ENCODE data around the gene TNFRSF1B.

Gene TNFRSF1B

GRCh38 chr1:12142141-12142823 is 24.5 kb upstream of the TNFRSF1B start:
- peaks cover 16% of the 10 kb centered on the region; the same call in 1 of the 2 replicates for H3K36me3 ChIP-seq (ENCODE audit: control insufficient read depth, insufficient read depth, low read length)
- no peak overlapping the region for H3K27ac ChIP-seq (ENCODE audit: low read depth, low read length)
- H3K4me3 ChIP-seq (ENCODE audit: low read depth, low read length) = no peak overlapping the region
- 0 out of 2 replicates have a peak, but pooled peaks cover 5% of the 10 kb centered on the region for H3K4me1 ChIP-seq (ENCODE audit: control insufficient read depth, insufficient read depth, low read length)
- H3K9ac ChIP-seq (ENCODE audit: low read depth, low read length) = no peak overlapping the region
- no peaks in the 10 kb centered on the region for H3K27me3 ChIP-seq (ENCODE audit: control insufficient read depth, insufficient read depth, low read length)
- H3K9me3 ChIP-seq (ENCODE audit: control insufficient read depth, insufficient read depth, low read length) = no peaks in the 10 kb centered on the region

GRCh38 chr1:12142891-12143630 is 23.7 kb upstream of the TNFRSF1B start:
- Histone ChIP-seq H3K4me3 (ENCODE audit: low read depth, low read length) (no peak overlapping the region), H3K36me3 (ENCODE audit: control insufficient read depth, insufficient read depth, low read length) (peaks cover 16% of the 10 kb centered on the region; the same call in 1 of the 2 replicates), H3K27me3 (ENCODE audit: control insufficient read depth, insufficient read depth, low read length) (no peaks in the 10 kb centered on the region), H3K4me1 (ENCODE audit: control insufficient read depth, insufficient read depth, low read length) (0 out of 2 replicates have a peak, but pooled peaks cover 5% of the 10 kb centered on the region), H3K9ac (ENCODE audit: low read depth, low read length) (no peak overlapping the region), H3K27ac (ENCODE audit: low read depth, low read length) (no peak overlapping the region), H3K9me3 (ENCODE audit: control insufficient read depth, insufficient read depth, low read length) (no peaks in the 10 kb centered on the region)

GRCh38 chr1:12143631-12144155 is 23.1 kb upstream of the TNFRSF1B start:
- Histone ChIP-seq H3K36me3 (ENCODE audit: control insufficient read depth, insufficient read depth, low read length) (peaks cover 12% of the 10 kb centered on the region; the same call in 1 of the 2 replicates), H3K4me1 (ENCODE audit: control insufficient read depth, insufficient read depth, low read length) (0 out of 2 replicates have a peak, but pooled peaks cover 5% of the 10 kb centered on the region), H3K9me3 (ENCODE audit: control insufficient read depth, insufficient read depth, low read length) (no peaks in the 10 kb centered on the region), H3K27me3 (ENCODE audit: control insufficient read depth, insufficient read depth, low read length) (no peaks in the 10 kb centered on the region), H3K9ac (ENCODE audit: low read depth, low read length) (no peak overlapping the region), H3K4me3 (ENCODE audit: low read depth, low read length) (no peak overlapping the region), H3K27ac (ENCODE audit: low read depth, low read length) (no peak overlapping the region)

- no peak overlapping the region for H3K9ac ChIP-seq (ENCODE audit: low read depth, low read length)
- H3K9me3 ChIP-seq (ENCODE audit: control insufficient read depth, insufficient read depth, low read length) = no peaks in the 10 kb centered on the region
- no peak overlapping the region for H3K4me3 ChIP-seq (ENCODE audit: low read depth, low read length)
- H3K36me3 ChIP-seq (ENCODE audit: control insufficient read depth, insufficient read depth, low read length) = peaks cover 12% of the 10 kb centered on the region; the same call in 1 of the 2 replicates
- H3K27ac ChIP-seq (ENCODE audit: low read depth, low read length) = no peak overlapping the region
- no peaks in the 10 kb centered on the region for H3K27me3 ChIP-seq (ENCODE audit: control insufficient read depth, insufficient read depth, low read length)
- H3K4me1 ChIP-seq (ENCODE audit: control insufficient read depth, insufficient read depth, low read length) = 0 out of 2 replicates have a peak, but pooled peaks cover 5% of the 10 kb centered on the region
Measured at GRCh38 chr1:12144236-12144635, 22.6 kb upstream of the TNFRSF1B start.

- Histone ChIP-seq H3K9me3 (ENCODE audit: control insufficient read depth, insufficient read depth, low read length) (no peaks in the 10 kb centered on the region), H3K36me3 (ENCODE audit: control insufficient read depth, insufficient read depth, low read length) (peaks cover 12% of the 10 kb centered on the region; the same call in 1 of the 2 replicates), H3K27ac (ENCODE audit: low read depth, low read length) (no peak overlapping the region), H3K4me3 (ENCODE audit: low read depth, low read length) (no peak overlapping the region), H3K27me3 (ENCODE audit: control insufficient read depth, insufficient read depth, low read length) (no peaks in the 10 kb centered on the region), H3K9ac (ENCODE audit: low read depth, low read length) (no peak overlapping the region), H3K4me1 (ENCODE audit: control insufficient read depth, insufficient read depth, low read length) (0 out of 2 replicates have a peak, but pooled peaks cover 5% of the 10 kb centered on the region)
Measured at GRCh38 chr1:12144969-12145368, 21.8 kb upstream of the TNFRSF1B start.

GRCh38 chr1:12145616-12146342 is 21.0 kb upstream of the TNFRSF1B start:
- H3K36me3 ChIP-seq (ENCODE audit: control insufficient read depth, insufficient read depth, low read length) = peaks cover 12% of the 10 kb centered on the region; the same call in 1 of the 2 replicates

GRCh38 chr1:12146343-12147112 is 20.3 kb upstream of the TNFRSF1B start:
- no peak overlapping the region for H3K4me3 ChIP-seq (ENCODE audit: low read depth, low read length)
- H3K9ac ChIP-seq (ENCODE audit: low read depth, low read length) = no peak overlapping the region
- no peak overlapping the region for H3K27ac ChIP-seq (ENCODE audit: low read depth, low read length)

More at GRCh38 chr1:12145616-12146342, 21.0 kb upstream of the TNFRSF1B start:
- no peak overlapping the region for H3K9ac ChIP-seq (ENCODE audit: low read depth, low read length)
- H3K4me1 ChIP-seq (ENCODE audit: control insufficient read depth, insufficient read depth, low read length) = 0 out of 2 replicates have a peak, but pooled peaks cover 5% of the 10 kb centered on the region
- H3K27ac ChIP-seq (ENCODE audit: low read depth, low read length) = no peak overlapping the region
- H3K4me3 ChIP-seq (ENCODE audit: low read depth, low read length) = no peak overlapping the region
- H3K27me3 ChIP-seq (ENCODE audit: control insufficient read depth, insufficient read depth, low read length) = no peaks in the 10 kb centered on the region
- H3K9me3 ChIP-seq (ENCODE audit: control insufficient read depth, insufficient read depth, low read length) = no peaks in the 10 kb centered on the region

GRCh38 chr1:12147201-12147701 is 19.5 kb upstream of the TNFRSF1B start:
- H3K27ac ChIP-seq (ENCODE audit: low read depth, low read length) = no peak overlapping the region

More at GRCh38 chr1:12146343-12147112, 20.3 kb upstream of the TNFRSF1B start:
- H3K4me1 ChIP-seq (ENCODE audit: control insufficient read depth, insufficient read depth, low read length) = 0 out of 2 replicates have a peak, but pooled peaks cover 5% of the 10 kb centered on the region
- no peaks in the 10 kb centered on the region for H3K9me3 ChIP-seq (ENCODE audit: control insufficient read depth, insufficient read depth, low read length)
- no peaks in the 10 kb centered on the region for H3K27me3 ChIP-seq (ENCODE audit: control insufficient read depth, insufficient read depth, low read length)
- H3K36me3 ChIP-seq (ENCODE audit: control insufficient read depth, insufficient read depth, low read length) = peaks cover 12% of the 10 kb centered on the region; the same call in 1 of the 2 replicates

GRCh38 chr1:12148160-12148957 is 18.4 kb upstream of the TNFRSF1B start:
- Histone ChIP-seq H3K4me3 (ENCODE audit: low read depth, low read length) (no peak overlapping the region), H3K9me3 (ENCODE audit: control insufficient read depth, insufficient read depth, low read length) (no peaks in the 10 kb centered on the region), H3K4me1 (ENCODE audit: control insufficient read depth, insufficient read depth, low read length) (0 out of 2 replicates have a peak, but pooled peaks cover 5% of the 10 kb centered on the region), H3K9ac (ENCODE audit: low read depth, low read length) (no peak overlapping the region), H3K36me3 (ENCODE audit: control insufficient read depth, insufficient read depth, low read length) (peaks cover 5% of the 10 kb centered on the region; the same call in 1 of the 2 replicates), H3K27ac (ENCODE audit: low read depth, low read length) (no peak overlapping the region), H3K27me3 (ENCODE audit: control insufficient read depth, insufficient read depth, low read length) (no peaks in the 10 kb centered on the region)

More at GRCh38 chr1:12147201-12147701, 19.5 kb upstream of the TNFRSF1B start:
- Histone ChIP-seq H3K36me3 (ENCODE audit: control insufficient read depth, insufficient read depth, low read length) (peaks cover 12% of the 10 kb centered on the region; the same call in 1 of the 2 replicates), H3K27me3 (ENCODE audit: control insufficient read depth, insufficient read depth, low read length) (no peaks in the 10 kb centered on the region), H3K4me1 (ENCODE audit: control insufficient read depth, insufficient read depth, low read length) (0 out of 2 replicates have a peak, but pooled peaks cover 5% of the 10 kb centered on the region), H3K4me3 (ENCODE audit: low read depth, low read length) (no peak overlapping the region), H3K9ac (ENCODE audit: low read depth, low read length) (no peak overlapping the region), H3K9me3 (ENCODE audit: control insufficient read depth, insufficient read depth, low read length) (no peaks in the 10 kb centered on the region)

All from HUES48 (cell line).